NT2/D1 (cell line): ENCODE data around the gene BTBD17.

Source experiments
- YY1 ChIP-seq: IDR thresholded peaks from 2 replicates; pipeline ENCODE4 v1.6.1; 2011; ENCODE audit not compliant: insufficient read length, insufficient read depth
- ZNF274 ChIP-seq: IDR thresholded peaks from 2 replicates; pipeline ENCODE4 v1.6.1; 2011; ENCODE audit warnings: mild to moderate bottlenecking, low read depth, low read length

DNA sequence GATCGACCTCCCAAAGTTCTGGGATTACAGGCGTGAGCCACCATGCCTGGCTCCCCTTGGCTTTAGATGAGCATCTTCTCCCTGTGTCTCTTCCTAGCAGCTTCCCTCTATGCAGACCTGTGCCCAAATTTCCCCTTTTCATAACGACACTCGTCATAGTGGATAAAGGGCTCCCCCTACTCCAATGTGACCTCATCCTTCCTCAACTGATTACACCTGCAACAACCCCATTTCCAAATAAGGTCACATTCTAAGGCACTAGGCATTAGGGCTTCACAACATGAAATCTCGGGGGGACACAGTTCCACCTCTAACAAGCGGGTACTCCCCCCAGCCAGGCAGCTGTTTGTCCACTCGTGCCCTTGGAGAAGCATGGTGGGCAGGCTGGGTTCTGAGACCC, 25.4 kb downstream of the BTBD17 start:
- TF ChIP-seq YY1 (no peak), ZNF274 (no peak)
